GM12878 (cell line): Measurements from ENCODE around the gene MDH1. TPM values are rescaled to one million over a fixed set of nuclear protein-coding genes. Genes with fewer than 3 reads are reported as not detected.

Experiments used
- ATAC-seq: fragments of 200-7000 bp; cut with Tn5 transposase; 3 replicates; pipeline ENCODE4 v1.9.1; 2020; ENCODE audit warnings: mild to moderate bottlenecking, moderate library complexity
- BruUV-seq: library from RNA; stranded (reverse); fragments of 400-500 nt; replicated peaks from 2 replicates; lab custom pipeline; 2021; lab: Mats Ljungman, UMichigan
- CTCF ChIA-PET: fragments of 300-600 bp; sonication (Branson Sonifier 250); formaldehyde crosslinking; extraction: SDS; loops from one replicate; lab custom pipeline; 2021; ENCODE audit warnings: inconsistent platforms; lab: Yijun Ruan, JAX
- POLR2A ChIA-PET: fragments of 350-600 bp; formaldehyde crosslinking; extraction: SDS; loops from one replicate; lab custom pipeline; 2021; ENCODE audit warnings: inconsistent platforms; lab: Charles Lee
- RAD21 ChIA-PET: fragments of 300-600 bp; sonication (Branson Sonifier 250); formaldehyde crosslinking; loops from one replicate; lab custom pipeline; 2023; ENCODE audit warnings: antibody characterized with exemption; ENCODE audit not compliant: unreplicated experiment; lab: Charles Lee
- SMC1A ChIA-PET: fragments of 300-600 bp; sonication (Branson Sonifier 250); formaldehyde crosslinking; loops from one replicate; lab custom pipeline; 2023; ENCODE audit not compliant: unreplicated experiment, uncharacterized antibody; lab: Charles Lee
- DNase-seq: peaks from one replicate; pipeline ENCODE4 v3.0.0-alpha.2; 2011; ENCODE audit warnings: low read depth, low spot score
- FAIRE-seq: peaks from 3 replicates; lab custom pipeline; 2011; peaks lifted over from hg19 to GRCh38; lab: Jason Lieb, UNC
- H2AFZ ChIP-seq: 2 replicates; pipeline ENCODE4 v1.6.0; 2011; ENCODE audit warnings: low read depth, low read length, control low read depth; ENCODE audit not compliant: control insufficient read depth
- H3K27ac ChIP-seq: 2 replicates; pipeline ENCODE4 v1.5.1; 2011; ENCODE audit warnings: control low read depth; ENCODE audit not compliant: control insufficient read depth, insufficient read depth
- H3K27me3 ChIP-seq, 2 experiments: replicated peaks in 1 of 2; 2 replicates each; pipeline versions ENCODE4 v1.6.0 to v1.6.1; 2011; ENCODE audit warnings: low read length in 1 of 2; ENCODE audit not compliant: control insufficient read depth in 2 of 2, insufficient read depth in 2 of 2
- H3K36me3 ChIP-seq, 2 experiments: 2 replicates each; pipeline ENCODE4 v1.5.1; 2011; ENCODE audit warnings: low read length in 1 of 2; ENCODE audit not compliant: control insufficient read depth in 2 of 2, insufficient read depth in 2 of 2
- H3K4me1 ChIP-seq: 2 replicates; pipeline ENCODE4 v1.6.1; 2011; ENCODE audit warnings: mild to moderate bottlenecking, low read length, moderate library complexity, mixed read lengths; ENCODE audit not compliant: control insufficient read depth, insufficient read depth
- H3K4me2 ChIP-seq: 2 replicates; pipeline ENCODE4 v1.6.0; 2011; ENCODE audit warnings: control low read depth; ENCODE audit not compliant: control insufficient read depth, insufficient read depth
- H3K4me3 ChIP-seq: fragments of 200-600 bp; sonication (generic); 2 replicates; pipeline ENCODE4 v1.5.1; 2016
- H3K79me2 ChIP-seq: 2 replicates; pipeline ENCODE4 v1.6.0; 2011; ENCODE audit warnings: low read length; ENCODE audit not compliant: control insufficient read depth, insufficient read depth
- H3K9ac ChIP-seq: 2 replicates; pipeline ENCODE4 v1.8.0; 2011; ENCODE audit warnings: low read length, control low read depth, mixed read lengths; ENCODE audit not compliant: control insufficient read depth, insufficient read depth
- H3K9me3 ChIP-seq: replicated peaks from 3 replicates; pipeline ENCODE4 v1.5.1; 2011; ENCODE audit warnings: mild to moderate bottlenecking, low read length; ENCODE audit not compliant: control insufficient read depth, insufficient read depth
- H4K20me1 ChIP-seq: 2 replicates; pipeline ENCODE4 v1.6.0; 2011; ENCODE audit not compliant: control insufficient read depth, insufficient read depth
- GABPA ChIP-seq: IDR thresholded peaks from 2 replicates; pipeline ENCODE4 v1.6.1; 2014; ENCODE audit warnings: antibody characterized with exemption, low read depth, mild to moderate bottlenecking, inconsistent platforms
- GATAD2B ChIP-seq: fragments of 450-650 bp; conservative IDR thresholded peaks from 2 replicates; pipeline ENCODE4 v1.6.1; 2017; ENCODE audit warnings: low read depth, mild to moderate bottlenecking, moderate library complexity
- MYB ChIP-seq: fragments of 150-350 bp; IDR thresholded peaks from 2 replicates; pipeline ENCODE4 v1.6.1; 2014; ENCODE audit warnings: mild to moderate bottlenecking, low read depth, low read length, borderline replicate concordance
- NKRF ChIP-seq: fragments of 450-650 bp; conservative IDR thresholded peaks from 2 replicates; pipeline ENCODE4 v1.6.1; 2017; ENCODE audit warnings: mild to moderate bottlenecking, moderate library complexity
- PKNOX1 ChIP-seq: fragments of 450-650 bp; IDR thresholded peaks from 2 replicates; pipeline ENCODE4 v1.6.1; 2016; ENCODE audit warnings: mild to moderate bottlenecking
- POLR2A ChIP-seq: IDR thresholded peaks from 2 replicates; pipeline ENCODE4 v1.6.1; 2011; ENCODE audit warnings: low read depth, mild to moderate bottlenecking, low read length
- RAD21 ChIP-seq: IDR thresholded peaks from 2 replicates; pipeline ENCODE4 v1.6.1; 2011; ENCODE audit warnings: mild to moderate bottlenecking, low read depth, low read length, moderate library complexity; ENCODE audit not compliant: insufficient read depth
- RELA ChIP-seq: fragments of 450-650 bp; IDR thresholded peaks from 2 replicates; pipeline ENCODE4 v1.8.0; 2014; ENCODE audit warnings: borderline replicate concordance; ENCODE audit not compliant: partially characterized antibody
- SIX5 ChIP-seq: IDR thresholded peaks from 2 replicates; pipeline ENCODE4 v1.6.1; 2011; ENCODE audit warnings: mild to moderate bottlenecking, low read depth, low read length, moderate library complexity; ENCODE audit not compliant: severe bottlenecking
- SMAD1 ChIP-seq: fragments of 450-650 bp; IDR thresholded peaks from 2 replicates; pipeline ENCODE4 v1.6.1; 2018; ENCODE audit warnings: mild to moderate bottlenecking, low read depth; ENCODE audit not compliant: partially characterized antibody
- YBX1 ChIP-seq: fragments of 450-650 bp; IDR thresholded peaks from 2 replicates; pipeline ENCODE4 v1.6.1; 2016; ENCODE audit warnings: antibody characterized with exemption
- ZZZ3 ChIP-seq: IDR thresholded peaks from 2 replicates; pipeline ENCODE4 v1.6.1; 2011; ENCODE audit warnings: low read depth; ENCODE audit not compliant: control insufficient read depth, insufficient read length
- WGBS: methylation state at CpG from one replicate; pipeline ENCODE4 v1.1.6; 2016; ENCODE audit warnings: low lambda C conversion rate; ENCODE audit not compliant: insufficient replicate concordance, insufficient coverage; ENCODE audit errors: missing lambda C conversion rate; 5-methylcytosine and 5-hydroxymethylcytosine counted together
- in situ Hi-C: fragments of 300-500 bp; cut with MboI; formaldehyde crosslinking; loops from 9 replicates; pipeline ENCODE4 v1.14.3; 2018; ENCODE audit warnings: mixed read lengths
- intact Hi-C: fragments of 100-400 bp; cut with micrococcal nuclease; formaldehyde crosslinking; loops from one replicate; pipeline ENCODE4 v1.14.2; 2022; ENCODE audit not compliant: unreplicated experiment
- polyA plus RNA-seq, 11 experiments: library from polyadenylated mRNA; depleted of rRNA in 4 of 11; unstranded in 6 of 11; stranded (reverse) in 5 of 11; fragments of >200 nt; fragmentation: Nextera tagmentation in 4 of 11; fragmentation: Illumina TruSeq in 1 of 11; extraction: Ambion mirVana in 4 of 11; extraction: Trizol in 1 of 11; gene quantifications; 1 replicate in 1 of 11; 2 replicates in 10 of 11; pipeline versions ENCODE4 v1.2.1 to v1.2.3, GENCODE V29; 2011 to 2016; ENCODE audit warnings: inconsistent platforms in 2 of 11, missing spikeins in 2 of 11, low read depth in 1 of 11
- total RNA-seq, 4 experiments: library from RNA; depleted of rRNA in 3 of 4; stranded (reverse); fragments of >200 nt in 3 of 4; fragmentation: Illumina TruSeq in 1 of 4; extraction: Trizol in 1 of 4; gene quantifications; 2 replicates each; pipeline versions ENCODE4 v1.2.1 to v1.2.3, GENCODE V29; 2013 to 2021

Gene MDH1
- total and polyA plus RNA-seq, 10 of the 15 experiments (the other 5 are each of a cell fraction or from before 2014, with no cell fraction given): 254 to 1,581 (median 440) TPM

- no peak overlapping the region for H3K4me2 ChIP-seq
- in situ Hi-C loops: no loop called here
- POLR2A ChIA-PET: no interaction called here
- H4K20me1 ChIP-seq: no peaks in the 10 kb centered on the region
- TF ChIP-seq SIX5 (no peak), YBX1 (no peak), RAD21 (no peak)
- TF ChIP-seq, all 136 proteins: peak for 0
- Histone ChIP-seq H3K27ac (no peak overlapping the region), H2AFZ (no peak overlapping the region), H3K27me3 (no peaks in the 10 kb centered on the region), H3K4me3 (no peak overlapping the region), H3K9me3 (no peaks in the 10 kb centered on the region; the same call in 2 of the 3 replicates), H3K4me1 (no peaks in the 10 kb centered on the region), H3K36me3 (no peaks in the 10 kb centered on the region), H3K79me2 (no peaks in the 10 kb centered on the region), H3K9ac (no peak overlapping the region)
- FAIRE-seq: no peak
- DNase-seq: no peak
- CTCF ChIA-PET: interaction anchor here (0.6 to 1.6 kb wide), 2 partner anchors 11 to 1175 kb away, joined by 3 read pairs; no protein-coding TSS in a partner anchor
- RAD21 ChIA-PET: no interaction called here
- no TSS peak for BruUV-seq
- 68% methylated on average over 9 of the region's 9 CpGs for WGBS
- SMC1A ChIA-PET: interaction anchor here (1.5 kb wide), 1 partner anchor 76 kb away, joined by 3 read pairs; no protein-coding TSS in a partner anchor
- no peak for ATAC-seq
- intact Hi-C loops: no loop called here
These were observed 26.5 kb downstream of the MDH1 start for GRCh38 chr2:63614983-63615945.

GRCh38 chr2:63617366-63617765 lies 28.6 kb downstream of the MDH1 start:
- 100% methylated on average over 1 of the region's 1 CpG for WGBS
- Histone ChIP-seq H4K20me1 (no peaks in the 10 kb centered on the region), H3K4me1 (no peaks in the 10 kb centered on the region), H3K9me3 (no peaks in the 10 kb centered on the region; the same call in 2 of the 3 replicates), H3K27me3 (no peaks in the 10 kb centered on the region), H3K4me3 (no peak overlapping the region), H3K36me3 (no peaks in the 10 kb centered on the region), H3K79me2 (no peaks in the 10 kb centered on the region), H2AFZ (no peak overlapping the region), H3K27ac (no peak overlapping the region), H3K4me2 (no peak overlapping the region), H3K9ac (no peak overlapping the region)
- TF ChIP-seq GABPA (no peak), POLR2A (no peak), RELA (no peak), PKNOX1 (no peak), MYB (no peak), GATAD2B (no peak), NKRF (no peak), SMAD1 (no peak), ZZZ3 (no peak)
- ATAC-seq (no peak), FAIRE-seq (no peak), DNase-seq (no peak)
- intact Hi-C loops: no loop called here
- ChIA-PET CTCF (interaction anchor here (1.0 kb wide), 1 partner anchor 61 kb away, joined by 3 read pairs; no protein-coding TSS in a partner anchor), RAD21 (no interaction called here), POLR2A (no interaction called here), SMC1A (no interaction called here)
- in situ Hi-C loops: no loop called here
- no TSS peak for BruUV-seq
